ENCODE data around the gene PGF.

Gene PGF

GRCh38 chr14:74913393-74913910 lies 41.9 kb downstream of the PGF start:
- TF ChIP-seq CTCF (IDR thresholded peaks at IDR 0.05; ENCODE audit: low read depth, low read length), result no peak
- DNase-seq (ENCODE audit: low read depth in 2 of 2), result no peak

GRCh38 chr14:74912801-74913200 lies 42.6 kb downstream of the PGF start:
- no peak for TF ChIP-seq CTCF (IDR thresholded peaks at IDR 0.05; ENCODE audit: low read depth, low read length)
- no peak for DNase-seq (ENCODE audit: low read depth in 2 of 2)
- H3K4me3 ChIP-seq (replicated peaks in 1 of 2; ENCODE audit: low read depth in 2 of 2, low read length in 2 of 2), result no peak overlapping the region

More at GRCh38 chr14:74913393-74913910, 41.9 kb downstream of the PGF start:
- no peak overlapping the region for H3K4me3 ChIP-seq (replicated peaks in 1 of 2; ENCODE audit: low read depth in 2 of 2, low read length in 2 of 2)

- TF ChIP-seq CTCF (IDR thresholded peaks at IDR 0.05; ENCODE audit: low read depth, low read length), result no peak
- no peak overlapping the region for H3K4me3 ChIP-seq (replicated peaks in 1 of 2; ENCODE audit: low read depth in 2 of 2, low read length in 2 of 2)
- DNase-seq (ENCODE audit: low read depth in 2 of 2), result no peak
Observed at GRCh38 chr14:74912111-74912510, 43.3 kb downstream of the PGF start.

- no peak overlapping the region for H3K4me3 ChIP-seq (replicated peaks in 1 of 2; ENCODE audit: low read depth in 2 of 2, low read length in 2 of 2)
- TF ChIP-seq CTCF (IDR thresholded peaks at IDR 0.05; ENCODE audit: low read depth, low read length), result no peak
- no peak for DNase-seq (ENCODE audit: low read depth in 2 of 2)
Observed at GRCh38 chr14:74911704-74912103, 43.7 kb downstream of the PGF start.

GRCh38 chr14:74911221-74911620 lies 44.2 kb downstream of the PGF start:
- DNase-seq (ENCODE audit: low read depth in 2 of 2), result no peak
- no peak overlapping the region for H3K4me3 ChIP-seq (replicated peaks in 1 of 2; ENCODE audit: low read depth in 2 of 2, low read length in 2 of 2)
- TF ChIP-seq CTCF (IDR thresholded peaks at IDR 0.05; ENCODE audit: low read depth, low read length), result no peak

GRCh38 chr14:74910556-74910955 lies 44.8 kb downstream of the PGF start:
- H3K4me3 ChIP-seq (replicated peaks in 1 of 2; ENCODE audit: low read depth in 2 of 2, low read length in 2 of 2), result no peak overlapping the region
- DNase-seq (ENCODE audit: low read depth in 2 of 2), result no peak
- no peak for TF ChIP-seq CTCF (IDR thresholded peaks at IDR 0.05; ENCODE audit: low read depth, low read length)

GRCh38 chr14:74909911-74910310 lies 45.5 kb downstream of the PGF start:
- no peak overlapping the region for H3K4me3 ChIP-seq (replicated peaks in 1 of 2; ENCODE audit: low read depth in 2 of 2, low read length in 2 of 2)
- DNase-seq (ENCODE audit: low read depth in 2 of 2), result no peak
- TF ChIP-seq CTCF (IDR thresholded peaks at IDR 0.05; ENCODE audit: low read depth, low read length), result no peak

Measured in cardiac fibroblast (primary cell).